Astrocyte of the cerebellum (primary cell): ENCODE data around the gene ABL1.

Source experiments
- DNase-seq: peaks from one replicate; pipeline ENCODE4 v3.0.0-alpha.2; 2011; ENCODE audit warnings: low read depth
- H3K4me3 ChIP-seq: 2 replicates; pipeline ENCODE4 v1.5.1; 2011; ENCODE audit warnings: mild to moderate bottlenecking, low read depth, low read length, moderate library complexity
- CTCF ChIP-seq: IDR thresholded peaks from 2 replicates; pipeline ENCODE4 v1.5.1; 2012; ENCODE audit warnings: low read length, low read depth, moderate library complexity, mild to moderate bottlenecking; ENCODE audit errors: missing control alignments
- in situ Hi-C: cut with HindIII; loops from 2 replicates; pipeline ENCODE4 v1.10.0; 2017; ENCODE audit warnings: low sequenced_read_pairs

ABL1 gene

DNA sequence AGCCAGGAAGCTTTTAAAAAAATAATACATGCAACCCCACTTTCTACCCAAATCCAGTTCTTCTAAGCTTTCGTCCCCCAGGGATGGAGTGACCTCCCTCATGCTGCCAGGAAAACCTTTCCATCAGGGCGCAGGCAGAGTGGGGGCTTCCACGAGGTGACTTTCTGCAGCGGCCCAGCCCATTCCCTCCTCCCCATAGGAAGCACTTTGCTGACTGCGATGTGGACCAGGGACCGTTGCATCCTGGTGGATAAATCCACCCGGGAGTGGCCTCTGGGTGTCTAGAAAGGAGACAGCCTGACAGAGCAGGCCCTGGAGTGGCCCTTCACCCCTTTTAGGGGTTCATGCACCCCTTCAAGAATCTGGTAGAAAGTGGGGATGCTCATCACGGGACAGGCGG is 60.0 kb downstream of the ABL1 start:
- no peak overlapping the region for H3K4me3 ChIP-seq
- in situ Hi-C loops, result no loop called here
- TF ChIP-seq CTCF, result no peak
- DNase-seq, result no peak

DNA sequence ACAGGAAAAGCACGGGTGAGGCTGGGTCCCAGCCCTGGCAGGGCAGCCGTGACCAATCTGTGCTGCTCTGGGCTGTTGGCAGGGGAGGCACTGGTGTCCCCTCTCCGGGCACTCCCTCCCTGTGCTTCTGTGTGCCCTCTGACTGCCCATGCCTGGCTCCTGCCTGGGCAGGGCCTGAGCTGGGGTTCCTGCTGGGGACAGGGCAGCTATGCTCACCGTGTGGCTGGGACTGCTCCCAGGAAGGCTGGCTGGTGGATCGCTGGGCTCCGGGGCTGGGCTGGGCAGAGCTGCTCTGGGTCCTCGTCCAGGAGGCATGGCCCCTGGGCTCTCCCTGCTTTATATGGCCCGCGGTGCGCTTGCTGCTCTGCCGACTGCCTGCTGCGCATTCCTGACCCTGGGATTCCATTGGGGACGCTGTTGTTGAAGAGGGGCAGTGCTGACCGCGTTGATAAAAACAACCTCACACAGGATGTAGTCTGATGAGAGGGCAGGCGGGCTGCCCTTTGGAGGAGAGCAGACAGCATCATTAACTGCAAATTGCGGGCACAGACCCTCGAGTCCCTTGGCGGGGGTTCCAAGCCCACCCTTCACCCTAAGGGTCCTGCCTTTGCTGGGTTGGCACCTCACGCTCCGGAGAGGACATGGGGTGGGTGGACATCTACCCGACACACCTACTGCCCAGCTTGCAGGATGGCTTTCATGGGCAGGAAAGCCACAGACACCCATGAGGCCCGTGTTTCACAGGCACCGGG is 60.6 kb downstream of the ABL1 start:
- no peak overlapping the region for H3K4me3 ChIP-seq
- no peak for TF ChIP-seq CTCF
- DNase-seq, result no peak
- in situ Hi-C loops, result no loop called here

DNA sequence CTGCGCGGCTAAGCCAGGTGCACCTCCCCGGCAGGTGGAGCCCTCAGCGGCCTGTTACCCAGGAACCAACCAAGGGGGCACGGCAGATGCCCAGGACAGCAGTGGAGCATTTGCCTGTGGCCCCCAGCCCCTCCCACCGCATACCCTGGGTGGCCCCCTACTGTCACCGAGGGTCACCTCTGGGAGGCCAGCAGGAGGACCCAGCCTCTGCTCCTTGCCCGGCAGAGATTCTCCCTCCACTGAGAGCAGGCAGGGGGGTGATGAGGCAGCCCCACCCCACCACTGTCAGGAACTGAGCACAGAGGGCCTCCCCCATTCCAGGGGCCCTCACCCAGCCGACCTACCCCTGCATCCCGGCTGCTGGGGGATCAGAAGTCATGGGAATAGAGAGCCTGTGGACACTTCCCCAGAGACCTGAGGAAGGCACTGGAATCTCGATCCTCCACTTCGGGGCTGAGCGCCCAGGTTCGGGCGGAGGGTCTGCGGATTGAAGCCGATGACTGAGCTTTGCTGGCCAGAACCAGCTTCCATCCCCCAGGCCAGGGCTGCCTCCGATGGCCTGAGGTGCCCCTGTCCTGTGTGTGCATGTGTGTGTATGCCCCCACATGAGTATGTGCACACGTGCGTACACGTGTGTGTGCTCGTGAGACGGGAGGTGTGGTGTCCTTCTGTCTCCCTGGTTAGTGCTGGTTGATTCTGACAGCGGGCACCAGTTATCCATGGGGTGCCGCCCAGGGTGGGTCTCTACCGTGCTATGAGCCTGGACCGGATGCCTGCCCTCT is 61.4 kb downstream of the ABL1 start, which contains the start of gene QRFP:
TSS of gene QRFP (minus strand) at position 580 of the 782 bp plus-strand sequence. CDS start 2,974 bp downstream, outside the sequence.
- DNase-seq, result no peak
- TF ChIP-seq CTCF, result no peak
- in situ Hi-C loops, result no loop called here
- H3K4me3 ChIP-seq, result no peak within 1 kb of the TSS

DNA sequence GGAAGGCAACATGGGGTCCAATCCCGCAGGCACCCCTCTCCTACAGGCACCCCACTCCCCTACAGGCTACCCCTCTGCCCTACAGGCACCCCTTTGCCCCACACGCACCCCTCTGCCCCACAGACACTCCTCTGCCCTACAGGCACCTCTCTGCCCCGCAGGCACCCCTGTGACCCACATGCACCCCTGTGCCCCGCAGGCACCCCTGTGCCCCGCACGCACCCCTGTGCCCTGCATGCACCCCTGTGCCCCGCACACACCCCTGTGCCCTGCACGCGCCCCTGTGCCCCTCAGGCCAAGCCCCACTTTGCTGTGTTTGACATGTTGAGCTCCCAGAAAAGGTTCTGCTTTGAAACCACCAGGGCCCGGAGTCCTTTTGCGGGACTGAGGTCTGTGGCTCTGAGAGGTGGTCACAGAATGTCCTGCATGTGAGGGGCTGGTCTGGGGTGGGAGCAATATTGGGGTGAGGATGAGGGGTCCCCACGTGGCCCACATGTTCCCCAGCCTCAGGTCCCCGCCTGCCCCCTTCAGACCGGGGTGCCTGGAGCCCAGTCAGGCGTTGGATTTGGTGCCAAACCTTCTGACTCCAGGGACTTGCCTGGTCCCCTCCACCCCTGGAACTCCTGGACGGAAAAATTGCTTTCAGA is 62.2 kb downstream of the ABL1 start:
- no peak for TF ChIP-seq CTCF
- in situ Hi-C loops, result no loop called here
- no peak for DNase-seq
- no peak overlapping the region for H3K4me3 ChIP-seq

DNA sequence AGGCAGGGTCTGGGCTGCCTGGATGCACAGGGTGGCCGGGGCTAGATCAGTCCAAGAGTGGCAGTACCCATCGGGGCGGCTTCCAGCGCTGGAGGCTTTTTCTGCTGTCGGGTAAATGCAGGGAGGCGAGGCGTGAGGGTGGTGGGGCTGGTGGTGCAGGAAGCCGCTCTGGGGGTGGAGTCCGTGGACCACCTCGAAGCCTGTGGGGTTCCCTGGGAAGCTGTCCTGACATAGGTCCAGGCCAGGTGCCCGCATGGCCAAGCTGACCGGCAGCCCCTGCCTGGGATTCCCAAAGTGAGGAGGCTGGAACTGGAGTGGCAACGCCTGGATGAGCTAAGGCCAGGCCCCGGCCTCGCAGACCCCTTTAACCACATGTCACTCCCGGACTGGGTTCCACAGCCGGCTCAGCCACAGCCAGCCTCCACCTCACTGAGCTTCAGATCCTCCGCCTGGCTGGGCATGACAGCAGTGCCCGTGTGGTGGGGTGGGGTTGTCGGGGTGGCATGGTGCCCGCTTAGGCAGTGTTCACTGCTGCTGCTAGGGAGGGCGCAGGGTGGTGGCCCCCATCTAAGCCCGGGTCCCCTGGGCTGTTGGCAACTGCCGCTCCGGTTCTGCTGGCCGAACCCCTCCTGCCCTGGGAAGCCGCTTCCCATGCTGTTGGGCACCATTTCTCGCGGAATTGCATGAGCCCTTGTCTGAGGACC is 62.9 kb downstream of the ABL1 start:
- no peak overlapping the region for H3K4me3 ChIP-seq
- no peak for TF ChIP-seq CTCF
- in situ Hi-C loops, result no loop called here
- DNase-seq, result no peak

DNA sequence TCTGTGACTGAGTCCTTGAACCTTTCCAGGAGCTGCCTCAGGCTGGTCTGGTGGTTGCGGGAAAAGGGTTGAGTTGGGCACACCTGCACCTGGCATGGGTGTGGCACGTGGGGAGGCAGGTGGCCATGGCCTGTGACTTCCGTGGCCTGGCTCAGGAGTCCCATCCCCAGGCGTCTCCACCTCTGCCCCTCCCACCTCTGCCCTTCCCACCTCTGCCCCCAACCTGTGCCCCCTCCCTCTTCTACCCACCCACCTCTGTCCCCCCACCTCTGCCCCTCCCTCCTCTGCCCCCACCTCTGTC is 63.4 kb downstream of the ABL1 start:
- in situ Hi-C loops, result no loop called here
- no peak for TF ChIP-seq CTCF
- no peak overlapping the region for H3K4me3 ChIP-seq
- DNase-seq, result no peak
